Activated CD4-positive, alpha-beta T cell treated with anti-CD3 and anti-CD28 coated beads, Interleukin-10, Interleukin-2, amounts not matched to agents 100 ng/mL and 50 ng/mL, durations not matched to agents 16 hours and 8 hours (primary cell): Measurements from ENCODE around the gene PHLPP2.

ENCODE experiments used
- DNase-seq: peaks from one replicate; pipeline ENCODE4 v3.0.0-alpha.2; 2020

Gene PHLPP2

GRCh38 chr16:71724320-71724751 lies at the start of gene PHLPP2:
PHLPP2 (minus strand) TSS chr16:71724701; CDS start chr16:71714795, 9,906 bp downstream.
- DNase-seq = no peak

- no peak for DNase-seq
These were observed 47.1 kb upstream of the PHLPP2 start for GRCh38 chr16:71771571-71771970.

GRCh38 chr16:71769222-71769621 lies 44.7 kb upstream of the PHLPP2 start:
- DNase-seq = no peak

GRCh38 chr16:71767060-71767900 lies 42.8 kb upstream of the PHLPP2 start:
- DNase-seq = peak; percentile 4

GRCh38 chr16:71762186-71762585 lies 37.7 kb upstream of the PHLPP2 start:
- DNase-seq = no peak

- no peak for DNase-seq
These were observed 36.6 kb upstream of the PHLPP2 start for GRCh38 chr16:71761097-71761496.

DNA sequence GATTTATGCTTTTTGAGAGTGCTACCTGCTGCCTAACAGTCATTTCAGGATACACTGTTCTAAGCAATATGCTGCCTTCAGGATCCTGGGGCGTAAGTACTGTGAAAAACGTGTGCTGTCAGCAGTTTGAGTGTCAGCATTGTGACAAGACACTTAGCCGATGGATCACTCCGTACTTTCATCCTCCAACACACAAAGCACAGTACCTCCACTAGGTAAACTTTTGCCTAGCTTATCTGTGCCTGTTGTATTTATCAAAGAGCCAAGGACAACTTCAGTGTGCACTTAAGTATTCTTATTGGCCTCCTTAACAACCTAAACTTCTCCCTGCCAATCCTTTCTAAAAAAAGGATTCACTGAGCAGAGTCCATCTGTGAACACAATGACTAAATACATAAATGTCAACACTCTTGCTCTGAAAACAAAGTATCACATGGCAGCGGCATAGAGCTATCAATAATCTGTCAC lies 33.8 kb upstream of the PHLPP2 start:
- DNase-seq = peak; percentile 22

DNA sequence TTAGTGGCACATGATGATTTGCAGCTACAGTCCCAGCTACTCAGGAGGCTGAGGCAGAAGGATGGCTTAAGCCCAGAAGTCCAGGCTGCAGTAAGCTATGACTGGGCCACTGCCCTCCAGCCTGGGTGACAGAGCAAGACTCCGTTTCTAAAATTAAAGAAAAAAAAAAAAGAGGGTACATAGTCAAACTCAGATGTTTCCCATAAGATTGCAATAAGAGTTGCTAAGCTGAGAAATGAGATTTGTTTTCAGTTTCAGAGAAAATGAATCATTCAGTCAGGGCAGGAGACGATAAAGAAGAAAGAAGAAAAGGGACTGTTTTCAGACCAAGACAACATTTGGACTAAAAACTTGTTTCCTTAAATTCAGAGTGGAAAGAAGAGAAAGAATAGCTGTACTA lies 30.2 kb upstream of the PHLPP2 start:
- DNase-seq = peak; percentile 17

DNA sequence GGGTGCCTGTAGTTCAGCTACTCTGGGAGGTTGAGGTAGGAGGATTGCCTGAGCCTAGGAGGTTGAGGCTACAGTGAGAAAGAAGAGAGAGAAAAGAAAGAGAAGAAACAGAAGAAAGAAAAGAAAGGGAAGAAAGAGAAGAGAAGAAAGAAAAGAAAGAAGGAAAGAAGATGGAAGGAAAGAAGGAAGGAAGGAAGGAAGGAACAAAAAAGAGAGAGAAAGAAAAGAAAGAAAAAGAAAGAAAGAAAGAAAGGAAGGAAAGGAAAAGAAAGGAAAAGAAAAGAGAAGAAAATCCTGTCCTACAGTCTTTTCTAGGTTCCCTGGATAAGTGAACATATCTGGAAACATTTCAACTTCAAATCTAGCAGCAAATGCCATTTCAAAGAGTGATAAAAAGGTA lies 29.6 kb upstream of the PHLPP2 start:
- DNase-seq = no peak

GRCh38 chr16:71748226-71748625 lies 23.7 kb upstream of the PHLPP2 start:
- no peak for DNase-seq

GRCh38 chr16:71746442-71747046 lies 22.0 kb upstream of the PHLPP2 start:
- DNase-seq = peak; percentile 43

GRCh38 chr16:71738855-71739254 lies 14.4 kb upstream of the PHLPP2 start:
- DNase-seq = no peak

DNA sequence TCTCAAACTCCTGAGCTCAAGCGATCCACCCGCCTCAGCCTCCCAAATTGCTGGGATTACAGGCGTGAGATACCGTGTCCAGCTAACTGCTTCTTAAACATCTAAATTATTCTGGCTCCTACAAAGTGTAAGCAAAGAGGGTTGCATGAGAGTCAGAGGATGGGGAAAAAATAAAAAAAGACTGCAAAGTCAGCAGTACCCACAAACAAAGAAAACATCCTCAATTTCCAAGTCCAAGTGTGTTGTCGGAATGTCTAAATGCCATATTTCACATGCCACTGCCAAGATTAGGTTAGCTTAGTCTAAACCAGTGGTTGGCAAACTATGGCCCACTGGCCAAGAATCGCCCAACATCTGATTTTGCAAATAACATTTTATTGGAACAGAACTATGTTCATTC lies 13.0 kb upstream of the PHLPP2 start:
- DNase-seq = no peak

GRCh38 chr16:71734511-71734910 lies 10.0 kb upstream of the PHLPP2 start:
- no peak for DNase-seq

GRCh38 chr16:71732587-71732986 lies 8.1 kb upstream of the PHLPP2 start:
- no peak for DNase-seq

DNA sequence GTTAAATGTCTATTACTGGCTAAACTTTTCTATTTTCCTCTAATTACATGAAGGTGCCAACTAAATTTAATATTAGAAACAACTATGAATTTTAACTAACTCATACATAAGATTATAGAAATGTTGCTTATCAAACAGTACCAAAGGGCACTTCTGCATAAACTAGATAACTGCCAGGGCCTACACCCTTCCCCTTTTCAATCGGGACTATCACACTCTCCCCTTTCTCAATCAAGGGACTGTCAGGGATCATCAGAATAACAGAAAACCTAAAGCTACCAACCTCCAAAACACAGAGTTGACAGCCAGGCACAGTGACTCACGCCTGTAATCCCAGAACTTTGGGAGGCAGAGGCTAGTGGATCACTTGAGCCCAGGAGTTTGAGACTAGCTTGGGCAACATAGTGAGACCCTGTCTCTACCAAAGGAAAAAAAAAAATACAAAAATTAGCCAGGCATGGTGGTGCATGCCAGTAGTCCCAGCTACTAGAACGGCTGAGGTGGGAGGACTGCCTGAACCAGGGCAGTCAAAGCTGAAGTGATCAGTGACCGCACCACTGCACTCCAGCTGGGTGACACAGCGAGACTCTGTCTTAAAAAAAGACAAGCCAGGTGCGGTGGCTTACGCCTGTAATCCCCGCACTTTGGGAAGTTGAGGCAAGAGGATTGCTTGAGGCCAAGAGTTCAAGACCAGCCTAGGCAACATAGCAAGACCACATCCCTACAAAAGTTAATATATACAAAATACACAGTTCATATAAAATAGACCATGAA lies 3.2 kb upstream of the PHLPP2 start:
- DNase-seq = no peak

GRCh38 chr16:71726476-71727315 lies 2.2 kb upstream of the PHLPP2 start:
- no peak for DNase-seq

GRCh38 chr16:71723537-71724319 lies 773 bp downstream of the PHLPP2 start:
- peak; percentile 82 for DNase-seq

DNA sequence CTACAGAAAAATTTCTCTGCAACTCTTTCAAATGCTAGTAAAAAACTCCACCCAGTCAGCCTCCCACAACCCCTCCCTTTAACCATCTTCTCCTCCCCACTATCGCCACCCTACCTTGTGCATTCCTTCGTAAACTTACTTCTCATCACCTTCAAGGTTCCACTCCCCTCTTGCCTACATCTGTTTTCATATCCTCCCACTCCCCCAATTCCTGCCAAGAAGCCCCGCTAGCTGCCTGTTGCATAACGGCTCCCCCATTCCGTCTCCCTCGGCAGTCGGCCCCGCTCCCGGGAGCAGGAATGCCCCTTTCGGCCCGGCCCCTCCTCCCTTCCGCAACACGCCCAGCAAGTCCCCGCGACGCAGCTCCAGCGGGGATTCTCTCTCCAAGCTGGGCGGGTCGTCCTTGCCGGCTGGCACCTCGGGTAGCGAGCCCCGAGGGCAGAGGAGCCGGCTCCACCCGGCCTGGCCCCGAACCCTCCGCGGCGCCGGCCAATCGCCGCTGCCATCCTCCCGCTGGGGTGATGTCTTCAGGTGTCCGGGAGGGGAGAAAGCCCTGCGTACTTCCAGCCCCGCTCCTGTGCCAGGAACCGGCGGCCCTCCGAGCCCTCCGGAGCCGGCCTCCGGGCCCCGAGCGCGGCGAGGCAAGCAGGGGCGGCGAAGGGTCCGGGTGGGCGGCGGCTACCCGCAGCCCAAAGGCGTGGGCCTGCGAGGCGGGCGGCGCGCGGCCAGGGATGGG lies 1.5 kb downstream of the PHLPP2 start:
- DNase-seq = peak; percentile 65

DNA sequence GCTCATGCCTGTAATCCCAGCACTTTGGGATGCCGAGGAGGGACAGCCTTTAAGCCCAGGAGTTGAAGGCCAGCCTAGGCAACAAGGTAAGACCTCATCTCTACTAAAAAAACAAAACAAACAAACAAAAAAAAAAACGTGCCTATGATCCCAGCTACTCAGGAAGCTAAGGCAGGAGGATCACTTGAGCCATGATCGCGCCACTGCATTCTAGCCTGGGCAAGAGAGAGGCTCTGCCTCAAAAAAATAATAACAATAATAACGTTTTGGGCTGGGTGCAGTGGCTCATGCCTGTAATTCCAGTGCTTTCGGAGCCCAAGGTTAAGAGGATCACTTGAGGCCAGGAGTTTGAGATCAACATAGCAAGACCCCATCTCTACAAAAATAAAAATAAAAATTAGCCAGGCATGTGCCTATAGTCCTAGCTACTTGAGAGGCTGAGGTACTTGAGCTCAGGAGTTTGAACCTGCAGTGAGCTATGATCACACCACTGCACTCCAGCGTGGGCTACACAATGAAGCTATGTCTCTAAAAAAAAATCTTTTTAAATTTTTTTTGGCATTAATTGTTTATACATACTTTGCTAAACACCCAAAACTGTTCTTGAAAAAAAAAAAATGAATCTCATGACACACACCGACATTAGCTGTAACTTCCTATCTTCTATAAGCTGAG lies 3.3 kb downstream of the PHLPP2 start:
- no peak for DNase-seq
